Parathyroid adenoma (tissue), 2 donors: ENCODE measurements around the gene MLST8.

Experiments
- H2AFZ ChIP-seq: fragments of 300-600 bp; sonication (generic); one replicate; pipeline ENCODE4 v1.7.0; 2017; ENCODE audit warnings: antibody characterized with exemption, mild to moderate bottlenecking
- H3K27ac ChIP-seq: fragments of 300-600 bp; sonication (generic); one replicate; pipeline ENCODE4 v1.7.0; 2017
- H3K27me3 ChIP-seq: fragments of 300-600 bp; sonication (generic); one replicate; pipeline ENCODE4 v1.7.0; 2017; ENCODE audit warnings: low read length; ENCODE audit not compliant: control insufficient read depth, insufficient read depth
- H3K36me3 ChIP-seq: fragments of 300-600 bp; sonication (generic); one replicate; pipeline ENCODE4 v1.7.0; 2017; ENCODE audit warnings: low read length; ENCODE audit not compliant: control insufficient read depth, insufficient read depth
- H3K4me1 ChIP-seq: fragments of 300-600 bp; sonication (generic); one replicate; pipeline ENCODE4 v1.7.0; 2017; ENCODE audit warnings: control low read depth
- H3K4me2 ChIP-seq: fragments of 300-600 bp; sonication (generic); one replicate; pipeline ENCODE4 v1.7.0; 2017; ENCODE audit warnings: low read length
- H3K4me3 ChIP-seq: fragments of 300-600 bp; sonication (generic); one replicate; pipeline ENCODE4 v1.7.0; 2017; ENCODE audit warnings: low read depth, low read length
- H3K79me2 ChIP-seq: fragments of 300-600 bp; sonication (generic); one replicate; pipeline ENCODE4 v1.7.0; 2017; ENCODE audit warnings: control low read depth
- H3K9ac ChIP-seq: fragments of 300-600 bp; sonication (generic); one replicate; pipeline ENCODE4 v1.7.0; 2017; ENCODE audit warnings: mild to moderate bottlenecking
- H3K9me3 ChIP-seq: fragments of 300-600 bp; sonication (generic); one replicate; pipeline ENCODE4 v1.7.0; 2017; ENCODE audit warnings: low read length; ENCODE audit not compliant: control insufficient read depth
- TF ChIP-seq, protein P1 (sequence below): fragments of 300-600 bp; sonication (generic); IDR thresholded peaks from one replicate; pipeline ENCODE4 v1.7.0; 2017; ENCODE audit warnings: antibody characterized with exemption, mild to moderate bottlenecking
- donor health status: primary hyperparathyroidism.

The MLST8 gene

DNA sequence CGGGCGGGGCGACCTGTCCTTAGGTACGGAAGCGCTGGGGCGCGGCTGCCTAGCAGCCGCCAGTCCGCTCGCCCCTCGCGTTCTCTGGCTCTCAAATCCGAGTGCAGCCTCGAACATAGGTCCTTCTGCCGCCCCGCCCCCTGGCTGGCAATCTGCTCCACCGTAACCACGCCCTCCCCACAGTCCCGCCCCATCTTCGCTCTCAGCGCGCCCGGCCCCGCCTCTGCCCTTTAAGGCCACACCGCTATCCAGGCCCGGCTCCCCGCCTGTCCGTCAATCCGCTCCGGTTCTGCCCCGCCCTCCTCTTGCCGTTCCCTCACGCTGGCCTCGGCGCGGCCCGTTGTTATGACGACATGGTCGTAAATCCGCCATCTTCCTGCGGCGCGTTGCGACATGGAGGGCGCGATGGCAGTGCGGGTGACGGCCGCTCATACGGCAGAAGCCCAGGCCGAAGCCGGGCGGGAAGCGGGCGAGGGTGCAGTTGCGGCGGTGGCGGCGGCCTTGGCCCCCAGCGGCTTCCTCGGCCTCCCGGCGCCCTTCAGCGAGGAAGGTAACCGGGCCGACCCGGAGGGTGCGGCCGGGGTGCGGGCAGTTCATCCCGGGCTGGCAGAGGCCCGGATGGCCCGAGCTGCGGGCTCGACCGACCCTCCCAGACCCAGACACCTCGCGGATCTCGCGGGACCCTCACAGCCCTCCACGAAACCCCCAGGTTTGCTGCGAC, 18.1 kb downstream of the MLST8 start, which contains the start of gene E4F1:
Gene E4F1, plus strand, starts transcription at position 371 of the 721 bp plus-strand sequence. Its CDS starts 23 bp downstream, at position 394.
- peak within 1 kb of the TSS; percentile 99 for H2AFZ ChIP-seq
- no peaks in the 10 kb centered on the region for H3K36me3 ChIP-seq
- H3K9ac ChIP-seq, result peak within 1 kb of the TSS; percentile 51
- peak within 1 kb of the TSS; percentile 75 for H3K27ac ChIP-seq
- H3K27me3 ChIP-seq, result no peaks in the 10 kb centered on the region
- TF ChIP-seq, protein P1, sequence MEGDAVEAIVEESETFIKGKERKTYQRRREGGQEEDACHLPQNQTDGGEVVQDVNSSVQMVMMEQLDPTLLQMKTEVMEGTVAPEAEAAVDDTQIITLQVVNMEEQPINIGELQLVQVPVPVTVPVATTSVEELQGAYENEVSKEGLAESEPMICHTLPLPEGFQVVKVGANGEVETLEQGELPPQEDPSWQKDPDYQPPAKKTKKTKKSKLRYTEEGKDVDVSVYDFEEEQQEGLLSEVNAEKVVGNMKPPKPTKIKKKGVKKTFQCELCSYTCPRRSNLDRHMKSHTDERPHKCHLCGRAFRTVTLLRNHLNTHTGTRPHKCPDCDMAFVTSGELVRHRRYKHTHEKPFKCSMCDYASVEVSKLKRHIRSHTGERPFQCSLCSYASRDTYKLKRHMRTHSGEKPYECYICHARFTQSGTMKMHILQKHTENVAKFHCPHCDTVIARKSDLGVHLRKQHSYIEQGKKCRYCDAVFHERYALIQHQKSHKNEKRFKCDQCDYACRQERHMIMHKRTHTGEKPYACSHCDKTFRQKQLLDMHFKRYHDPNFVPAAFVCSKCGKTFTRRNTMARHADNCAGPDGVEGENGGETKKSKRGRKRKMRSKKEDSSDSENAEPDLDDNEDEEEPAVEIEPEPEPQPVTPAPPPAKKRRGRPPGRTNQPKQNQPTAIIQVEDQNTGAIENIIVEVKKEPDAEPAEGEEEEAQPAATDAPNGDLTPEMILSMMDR, result peak; percentile 5
- H3K4me3 ChIP-seq, result peak within 1 kb of the TSS; percentile 91
- peak within 1 kb of the TSS; percentile 91 for H3K4me2 ChIP-seq
- no peaks in the 10 kb centered on the region for H3K9me3 ChIP-seq
- no peaks in the 10 kb centered on the region for H3K4me1 ChIP-seq
- peaks cover 27% of the 10 kb centered on the region for H3K79me2 ChIP-seq

DNA sequence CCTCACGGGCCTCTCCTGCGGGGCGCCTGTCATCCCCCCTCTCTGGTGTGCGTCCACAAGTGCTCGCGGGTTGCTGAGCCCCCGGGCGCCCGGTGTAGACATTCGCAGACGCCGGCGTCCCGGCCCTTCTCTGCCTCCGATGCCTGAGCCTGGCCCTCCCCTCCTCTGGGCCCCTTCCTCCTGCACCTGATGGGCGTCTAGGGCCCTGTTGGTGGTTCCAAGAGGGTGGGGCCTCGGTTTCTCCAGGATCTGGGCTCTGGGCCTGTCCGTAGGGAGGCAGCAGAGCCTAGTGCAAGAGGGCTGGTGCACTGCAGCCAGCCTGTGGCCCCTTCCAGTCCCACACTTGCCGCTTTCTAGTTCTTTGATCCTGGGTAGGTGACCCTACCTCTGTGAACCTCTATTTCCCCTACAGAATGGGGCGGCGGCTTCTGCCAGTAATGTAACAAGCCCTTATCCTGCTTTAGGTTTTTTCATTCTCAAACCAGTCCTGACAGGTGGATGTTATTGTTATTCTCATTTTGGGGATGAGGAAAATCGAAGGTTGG, 18.8 kb downstream of the MLST8 start:
- Histone ChIP-seq H3K4me2 (peak overlapping the region; percentile 91), H3K9me3 (no peaks in the 10 kb centered on the region), H3K9ac (peak overlapping the region; percentile 51), H3K36me3 (no peaks in the 10 kb centered on the region), H3K79me2 (peaks cover 27% of the 10 kb centered on the region), H3K4me3 (peak overlapping the region; percentile 91), H3K4me1 (no peaks in the 10 kb centered on the region), H3K27ac (peak overlapping the region; percentile 75), H2AFZ (peak overlapping the region; percentile 99), H3K27me3 (no peaks in the 10 kb centered on the region)
- TF ChIP-seq, protein P1, result no peak

DNA sequence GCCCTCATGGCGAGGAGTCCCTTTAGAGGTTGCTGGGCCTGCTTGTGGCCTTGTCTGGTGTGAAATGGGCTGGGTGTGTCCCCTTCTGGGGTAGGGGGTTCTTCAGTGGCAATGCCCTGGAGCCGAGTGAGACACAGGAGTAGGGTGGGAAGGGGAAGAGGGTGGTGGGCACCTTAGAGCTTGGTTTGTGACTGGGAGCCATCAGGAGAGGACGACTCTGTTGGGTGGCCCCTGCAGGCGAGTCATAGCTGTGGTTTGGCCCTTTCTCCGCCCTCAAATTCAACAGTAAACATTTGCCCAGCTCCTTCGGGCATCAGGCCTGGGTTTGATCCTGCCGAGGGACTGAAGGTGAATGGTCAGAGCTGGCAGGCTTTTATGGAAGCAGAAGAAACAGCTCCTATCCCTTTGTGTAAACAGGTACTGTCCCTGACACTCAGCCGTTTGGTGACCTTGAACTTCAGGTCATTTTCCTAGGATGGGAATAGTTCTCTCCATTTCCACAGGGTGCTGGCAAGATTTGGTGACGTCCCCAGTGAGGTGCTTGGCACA, 21.1 kb downstream of the MLST8 start:
- Histone ChIP-seq H3K9me3 (no peaks in the 10 kb centered on the region), H3K27ac (no peak overlapping the region)

DNA sequence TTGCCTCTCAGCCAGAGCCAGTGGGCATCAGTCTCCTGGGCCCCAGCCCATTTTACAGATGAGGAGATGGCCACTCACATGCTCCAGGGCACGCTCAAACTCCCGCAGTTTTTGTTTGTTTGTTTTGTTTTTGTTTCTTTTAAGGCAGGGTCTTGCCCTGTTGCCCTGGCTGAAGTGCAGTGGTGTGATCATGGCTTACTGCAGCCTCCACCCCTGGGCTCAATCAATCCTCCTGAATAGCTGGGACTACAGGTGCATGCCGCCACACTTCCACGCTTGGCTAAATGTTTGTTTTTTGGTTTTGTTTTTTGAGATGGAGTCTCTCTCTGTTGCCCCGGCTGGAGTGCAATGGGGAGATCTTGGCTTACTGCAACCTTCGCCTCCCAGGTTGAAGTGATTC, 21.7 kb downstream of the MLST8 start:
- H3K4me2 ChIP-seq, result no peak overlapping the region
- no peak overlapping the region for H3K9ac ChIP-seq
- no peaks in the 10 kb centered on the region for H3K36me3 ChIP-seq
- H3K4me3 ChIP-seq, result no peak overlapping the region
- no peak overlapping the region for H2AFZ ChIP-seq
- TF ChIP-seq, protein P1, result no peak
- no peak overlapping the region for H3K27ac ChIP-seq
- H3K27me3 ChIP-seq, result no peaks in the 10 kb centered on the region
- peaks cover 27% of the 10 kb centered on the region for H3K79me2 ChIP-seq
- no peaks in the 10 kb centered on the region for H3K4me1 ChIP-seq
- no peaks in the 10 kb centered on the region for H3K9me3 ChIP-seq

More for the DNA sequence above, 21.1 kb downstream of the MLST8 start:
- no peak overlapping the region for H3K4me2 ChIP-seq
- H3K4me1 ChIP-seq, result no peaks in the 10 kb centered on the region
- peaks cover 27% of the 10 kb centered on the region for H3K79me2 ChIP-seq
- H3K36me3 ChIP-seq, result no peaks in the 10 kb centered on the region
- TF ChIP-seq, protein P1, result no peak
- no peaks in the 10 kb centered on the region for H3K27me3 ChIP-seq
- H2AFZ ChIP-seq, result no peak overlapping the region
- H3K9ac ChIP-seq, result no peak overlapping the region
- H3K4me3 ChIP-seq, result no peak overlapping the region
